ENCODE results near the gene ATG7.
"Not testable (repeated sequence)": the region's sequence is repeated elsewhere in the genome, so short reads cannot be mapped to it uniquely, and the experiment has no call there.

ATG7 gene

DNA sequence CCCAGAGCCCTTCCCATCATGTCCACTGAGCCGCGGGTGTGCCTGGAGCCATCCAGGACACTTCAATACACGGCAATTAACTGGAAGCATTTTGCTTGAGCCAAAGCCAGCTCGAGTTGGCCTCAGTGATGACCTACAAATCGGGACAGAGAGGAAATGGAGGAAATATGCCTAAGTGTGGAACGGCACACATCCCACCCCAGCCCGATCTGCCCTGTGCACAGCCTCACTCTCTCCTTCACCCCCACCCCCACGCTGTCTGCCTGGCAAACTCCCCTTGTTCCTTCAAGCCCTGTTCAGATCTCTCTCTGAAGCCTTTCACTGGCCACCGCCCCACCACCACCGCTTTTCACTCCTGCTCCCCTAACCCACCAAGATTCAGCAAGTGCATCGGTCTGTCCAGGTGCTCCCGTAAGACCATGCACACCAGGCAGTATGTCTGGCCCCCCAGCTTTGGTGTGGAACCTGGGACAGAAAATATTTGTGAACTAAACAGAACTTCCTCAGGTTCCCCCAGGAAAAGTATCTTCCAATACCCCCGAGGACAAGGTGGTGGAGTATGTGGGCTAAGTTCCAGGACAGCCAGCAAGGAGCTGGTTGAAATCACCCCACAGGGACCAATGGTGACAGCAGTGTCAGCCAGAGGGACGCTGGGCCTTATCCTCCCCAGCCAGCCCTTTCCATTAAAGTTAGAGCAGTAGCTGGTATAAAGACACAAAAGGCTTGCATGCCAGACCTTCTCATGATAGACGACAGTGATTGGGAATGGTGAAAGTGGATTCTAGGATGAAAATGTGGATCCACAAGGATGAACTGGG lies 287.8 kb downstream of the ATG7 start:
- no peak for DNase-seq

DNA sequence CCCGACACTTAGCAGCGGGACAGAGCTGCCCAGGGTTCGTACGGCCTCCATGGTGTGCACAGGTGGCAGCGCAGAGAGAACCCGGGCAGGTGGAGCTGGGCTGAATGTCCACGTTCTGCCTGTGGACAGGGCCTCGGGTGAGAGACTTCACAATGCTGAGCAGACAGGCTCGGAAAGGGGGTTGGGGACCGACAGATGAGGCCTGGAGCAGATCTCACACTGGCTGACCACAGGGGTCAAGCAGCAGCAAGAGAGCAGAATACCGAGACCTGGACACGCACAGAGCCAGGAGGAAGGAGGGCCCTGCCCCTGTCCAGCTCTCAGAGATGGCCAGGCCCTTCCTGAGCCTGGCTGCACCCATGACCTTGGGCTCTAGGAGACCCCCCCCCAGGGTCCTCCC lies 288.5 kb downstream of the ATG7 start:
- no peak for DNase-seq

DNA sequence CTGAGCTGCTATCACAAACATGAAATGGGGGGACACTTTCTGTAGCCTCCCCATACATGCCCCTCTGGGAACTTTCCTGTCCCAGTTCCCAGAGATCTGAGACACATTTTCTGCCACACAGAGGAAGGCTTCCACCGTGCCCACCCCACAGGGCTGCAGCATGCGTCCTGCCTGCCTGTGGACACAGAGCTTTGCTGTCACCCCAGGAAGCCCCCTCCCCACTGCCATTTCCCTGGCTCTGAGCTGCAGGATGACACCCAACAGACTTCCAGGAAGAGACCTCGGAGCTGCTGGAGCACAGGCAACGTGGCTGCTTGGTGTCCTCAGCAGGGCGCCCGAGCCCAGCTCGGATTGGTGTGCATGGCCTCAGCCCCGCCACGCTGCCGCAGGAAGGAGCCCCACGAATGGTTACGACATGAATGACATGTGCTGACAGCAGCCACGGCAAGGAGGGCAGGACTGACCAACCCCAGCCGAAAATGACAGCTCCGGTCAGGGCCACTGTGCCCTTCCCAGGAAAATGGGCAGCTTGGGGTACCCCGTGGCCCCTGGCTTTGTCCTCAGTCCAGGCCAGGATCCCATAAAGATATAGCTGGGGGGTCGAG lies 290.2 kb downstream of the ATG7 start:
- no peak for DNase-seq

GRCh38 chr3:11563159-11563864 lies 291.1 kb downstream of the ATG7 start:
- DNase-seq = no peak

DNA sequence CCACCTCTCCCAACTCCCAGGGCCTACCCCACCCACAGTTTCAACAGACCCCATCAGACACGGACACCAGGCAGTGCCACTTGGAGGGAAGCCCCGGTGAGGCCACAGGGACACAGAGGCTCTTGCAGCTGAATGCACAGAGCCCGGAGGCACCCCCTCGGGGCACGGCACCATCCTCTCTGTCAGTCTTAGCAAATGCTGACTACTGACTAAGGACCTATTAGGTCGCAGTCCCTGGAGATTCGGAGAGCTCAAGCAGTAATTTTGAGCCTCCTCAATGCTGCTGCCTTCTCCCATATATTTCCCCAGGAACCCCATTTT lies 291.6 kb downstream of the ATG7 start:
- DNase-seq = no peak

- DNase-seq = no peak
Observed at GRCh38 chr3:11564577-11565001, 292.4 kb downstream of the ATG7 start.

GRCh38 chr3:11565072-11565471 lies 292.9 kb downstream of the ATG7 start:
- no peak for DNase-seq

GRCh38 chr3:11565492-11565891 lies 293.3 kb downstream of the ATG7 start:
- no peak for DNase-seq

- DNase-seq = no peak
Observed at GRCh38 chr3:11565932-11566331, 293.7 kb downstream of the ATG7 start.

DNA sequence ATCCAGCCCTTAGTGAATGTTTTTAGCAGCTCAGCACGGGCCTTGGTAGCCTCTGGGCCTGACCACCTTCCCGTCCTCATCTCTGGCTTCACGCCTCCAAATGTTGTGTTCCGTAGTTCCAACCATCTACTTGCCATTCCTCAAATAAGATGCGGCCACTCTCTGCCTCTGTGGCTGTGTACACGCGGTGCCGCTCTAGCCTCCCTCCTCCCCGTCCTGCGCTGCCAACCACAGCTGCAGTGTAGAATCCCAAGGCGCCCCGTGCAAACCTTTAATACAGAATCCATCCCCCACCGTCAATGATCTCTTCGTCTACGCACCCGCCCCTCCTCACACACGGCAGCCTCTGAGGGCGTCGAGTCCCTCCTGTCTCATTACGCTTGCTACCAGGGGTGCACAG lies 294.3 kb downstream of the ATG7 start:
- DNase-seq = no peak

GRCh38 chr3:11566916-11567315 lies 294.7 kb downstream of the ATG7 start:
- no peak for DNase-seq

- no peak for DNase-seq
Observed at GRCh38 chr3:11567516-11568467, 295.6 kb downstream of the ATG7 start.

DNA sequence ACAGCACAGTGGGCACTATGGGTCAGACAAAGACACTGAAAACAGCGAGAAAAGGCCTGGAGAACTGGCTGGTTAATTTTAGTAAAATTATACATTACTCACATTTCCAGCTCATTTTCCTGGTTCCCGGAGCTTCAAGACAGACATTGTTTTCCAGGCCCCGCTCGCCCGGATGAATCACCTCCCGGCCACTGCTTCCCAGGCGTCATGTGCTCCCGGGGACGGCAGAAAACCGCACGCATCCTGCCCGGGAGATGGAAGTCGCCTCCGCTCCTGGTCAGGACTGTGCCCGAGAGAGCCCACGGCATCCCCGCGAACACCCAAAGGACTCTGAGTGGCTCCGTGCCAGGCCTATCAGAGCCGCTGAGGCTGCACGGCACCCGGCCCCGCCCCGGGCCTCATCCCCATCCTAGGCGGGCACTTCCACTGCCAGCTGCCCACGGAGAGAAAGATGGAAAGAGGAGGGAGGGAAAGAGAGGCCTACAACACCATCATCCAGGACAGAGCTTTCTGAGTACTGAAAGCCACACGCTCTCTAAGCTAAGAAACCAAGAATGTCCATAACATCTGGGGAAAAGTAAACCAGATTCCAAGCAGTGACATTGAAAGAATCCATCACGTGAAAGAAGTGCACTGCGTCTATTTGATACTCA lies 296.4 kb downstream of the ATG7 start:
- DNase-seq = no peak

GRCh38 chr3:11569156-11569741 lies 297.1 kb downstream of the ATG7 start:
- DNase-seq = no peak

DNA sequence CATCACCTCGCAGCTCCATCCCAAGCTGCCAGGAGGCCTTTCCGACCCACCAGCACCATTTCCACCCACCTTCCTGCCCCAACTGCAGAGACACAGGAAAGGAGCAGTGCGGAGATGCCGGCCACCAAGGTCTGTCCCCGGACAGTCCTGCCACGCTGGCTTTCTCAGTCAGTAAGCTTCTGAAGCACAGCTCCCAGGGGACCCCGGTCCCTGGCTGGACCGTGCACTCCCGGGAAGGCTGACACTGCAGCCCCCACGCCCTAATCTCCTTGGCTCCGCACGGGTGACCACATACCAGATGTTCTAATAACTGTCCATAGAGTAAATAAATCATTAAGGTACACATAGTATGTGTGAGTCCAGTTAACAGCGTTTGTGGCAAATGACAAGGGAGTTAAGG lies 298.1 kb downstream of the ATG7 start:
- DNase-seq = no peak

DNA sequence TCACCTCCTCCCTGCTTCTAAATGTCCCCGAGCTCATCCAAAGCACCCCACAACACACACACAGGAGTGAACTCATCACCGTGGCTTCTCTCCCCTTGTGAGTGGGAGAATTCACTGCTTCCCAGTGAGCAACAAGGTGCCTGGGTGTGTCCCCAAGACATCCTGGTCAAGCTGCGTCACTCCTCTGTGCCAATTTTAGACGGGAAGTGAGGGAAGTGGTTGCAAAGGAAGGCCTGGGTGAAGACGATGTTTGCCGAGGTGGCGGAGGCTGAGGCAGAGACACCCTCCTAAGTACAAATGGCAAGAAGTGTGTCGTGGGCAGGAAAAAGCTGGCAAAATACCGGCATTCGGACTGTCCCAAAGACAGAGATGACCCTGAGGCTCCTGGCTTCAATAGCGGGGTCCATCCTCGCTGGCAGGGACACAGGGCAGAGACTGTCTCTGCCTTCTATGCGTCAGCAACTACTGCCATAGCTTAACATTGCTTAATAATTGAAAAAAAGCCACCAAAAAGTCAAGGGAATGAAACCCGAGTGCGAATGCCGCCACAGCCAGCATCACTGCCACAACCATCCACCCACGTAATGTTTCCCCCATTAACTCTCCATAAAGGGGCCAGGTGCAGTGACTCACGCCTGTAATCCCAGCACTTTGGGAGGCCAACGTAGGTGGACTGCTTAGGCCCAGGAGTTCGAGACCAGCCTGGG lies 298.7 kb downstream of the ATG7 start:
- DNase-seq = no peak

GRCh38 chr3:11572660-11573059 lies 300.5 kb downstream of the ATG7 start:
- not testable (repeated sequence) for DNase-seq

GRCh38 chr3:11574981-11575669 lies 302.9 kb downstream of the ATG7 start:
- no peak for DNase-seq

DNA sequence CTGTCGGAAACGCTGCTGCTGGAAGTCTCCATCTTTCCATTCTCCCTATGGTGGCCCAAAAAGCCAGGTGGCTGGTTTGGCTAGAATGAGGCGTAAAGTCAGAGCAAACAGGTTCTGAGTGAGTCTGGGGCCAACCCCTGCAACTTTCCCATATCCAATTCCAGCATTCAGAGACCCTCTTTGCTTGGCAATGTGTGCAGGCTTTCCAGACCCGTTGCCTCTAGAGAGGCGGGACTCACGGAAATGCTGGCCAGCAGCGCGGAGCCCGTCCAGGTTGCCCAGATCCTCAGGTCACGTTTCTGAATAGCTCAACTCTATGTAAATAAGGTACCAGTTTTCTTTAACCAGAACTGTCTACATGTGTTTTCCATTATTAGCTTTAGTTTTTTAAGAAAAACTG lies 303.5 kb downstream of the ATG7 start:
- no peak for DNase-seq

DNA sequence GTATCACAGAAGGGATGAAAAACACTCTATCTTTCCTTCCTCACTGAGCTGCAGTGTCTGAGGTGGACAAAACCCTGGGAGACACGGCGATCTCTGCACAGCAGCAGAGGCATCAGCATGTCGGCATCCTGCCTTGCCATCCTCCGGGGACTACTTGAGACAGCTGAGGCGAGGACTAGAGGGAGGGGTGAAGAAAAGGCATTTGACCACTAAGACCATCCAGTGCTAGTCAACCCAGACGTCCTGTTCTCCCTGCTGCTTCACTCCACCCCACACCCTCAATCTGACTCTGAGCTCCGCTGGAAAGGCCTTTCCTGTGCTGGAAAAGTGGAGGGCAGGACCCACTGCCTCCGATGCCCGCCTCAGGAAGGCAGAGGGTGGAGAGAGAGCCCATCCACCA lies 304.3 kb downstream of the ATG7 start:
- DNase-seq = no peak

- DNase-seq = no peak
Observed at GRCh38 chr3:11578169-11578568, 306.0 kb downstream of the ATG7 start.

All from NCI-H774 (cell line).